HG03439 (cell line): Measurements from ENCODE around the gene TMIGD3.
"Not testable (repeated sequence)": the region's sequence is repeated elsewhere in the genome, so short reads cannot be mapped to it uniquely, and the experiment has no call there.

Experiments used
- ATAC-seq: cut with Tn5 transposase; IDR thresholded peaks from one replicate; pipeline ENCODE4 v1.9.1; 2021; ENCODE audit warnings: mild to moderate bottlenecking, moderate library complexity; ENCODE audit not compliant: unreplicated experiment

TMIGD3 gene

GRCh38 chr1:111503585-111504060 lies at the start of gene TMIGD3, which contains the start of gene ADORA3:
Gene TMIGD3 (minus strand): TSS chr1:111503633. CDS start chr1:111503354, 279 bp downstream.
Gene ADORA3 (minus strand): TSS chr1:111503633. CDS start chr1:111503354, 279 bp downstream.
- ATAC-seq: no peak

DNA sequence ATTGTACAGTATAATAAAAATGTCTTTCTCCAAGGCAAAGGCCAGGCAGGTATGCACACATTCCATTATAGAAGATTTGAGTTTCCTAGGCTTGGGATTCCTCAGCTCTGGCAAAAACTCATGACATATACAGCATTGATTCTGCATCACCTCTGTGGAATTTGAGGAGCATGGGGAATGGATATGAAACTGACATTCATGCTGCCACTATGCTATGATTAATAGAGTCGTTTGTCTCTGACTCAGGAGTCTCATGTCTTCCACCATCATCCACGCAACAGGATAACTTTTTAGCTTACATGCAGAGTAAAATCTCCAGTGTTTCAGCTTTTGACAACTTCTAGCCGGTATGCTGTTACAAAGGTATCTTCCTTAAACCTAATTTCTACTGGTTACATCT lies 49.8 kb upstream of the TMIGD3 start:
- no peak for ATAC-seq

- no peak for ATAC-seq
These were observed 49.2 kb upstream of the TMIGD3 start for GRCh38 chr1:111552587-111552986.

- no peak for ATAC-seq
These were observed 48.4 kb upstream of the TMIGD3 start for GRCh38 chr1:111551623-111552411.

- ATAC-seq: not testable (repeated sequence)
These were observed 44.4 kb upstream of the TMIGD3 start for GRCh38 chr1:111547786-111548185.

DNA sequence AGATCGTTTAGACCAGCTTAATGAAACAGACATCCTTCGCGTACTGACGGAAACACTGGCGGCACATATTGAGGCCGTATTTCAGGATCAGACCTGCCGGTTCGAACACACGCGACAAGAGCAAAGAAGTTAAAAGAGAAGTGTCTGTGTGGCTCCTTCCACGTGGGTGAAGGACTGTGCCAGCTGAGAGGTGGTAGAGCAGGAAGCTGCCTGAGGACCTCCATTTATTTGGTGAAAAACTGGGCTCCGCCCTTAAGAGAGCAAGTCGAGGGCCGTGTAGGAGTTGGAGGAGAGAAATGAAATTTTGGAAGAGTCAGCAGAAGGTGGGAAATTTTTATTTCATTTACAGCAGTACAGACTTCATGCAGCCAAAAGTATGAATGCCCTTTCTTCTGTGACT lies 38.8 kb upstream of the TMIGD3 start:
- no peak for ATAC-seq

- ATAC-seq: no peak
These were observed 38.3 kb upstream of the TMIGD3 start for GRCh38 chr1:111541721-111542120.

GRCh38 chr1:111540928-111541327 lies 37.5 kb upstream of the TMIGD3 start:
- ATAC-seq: no peak

GRCh38 chr1:111538343-111539025 lies 35.1 kb upstream of the TMIGD3 start:
- ATAC-seq: no peak

DNA sequence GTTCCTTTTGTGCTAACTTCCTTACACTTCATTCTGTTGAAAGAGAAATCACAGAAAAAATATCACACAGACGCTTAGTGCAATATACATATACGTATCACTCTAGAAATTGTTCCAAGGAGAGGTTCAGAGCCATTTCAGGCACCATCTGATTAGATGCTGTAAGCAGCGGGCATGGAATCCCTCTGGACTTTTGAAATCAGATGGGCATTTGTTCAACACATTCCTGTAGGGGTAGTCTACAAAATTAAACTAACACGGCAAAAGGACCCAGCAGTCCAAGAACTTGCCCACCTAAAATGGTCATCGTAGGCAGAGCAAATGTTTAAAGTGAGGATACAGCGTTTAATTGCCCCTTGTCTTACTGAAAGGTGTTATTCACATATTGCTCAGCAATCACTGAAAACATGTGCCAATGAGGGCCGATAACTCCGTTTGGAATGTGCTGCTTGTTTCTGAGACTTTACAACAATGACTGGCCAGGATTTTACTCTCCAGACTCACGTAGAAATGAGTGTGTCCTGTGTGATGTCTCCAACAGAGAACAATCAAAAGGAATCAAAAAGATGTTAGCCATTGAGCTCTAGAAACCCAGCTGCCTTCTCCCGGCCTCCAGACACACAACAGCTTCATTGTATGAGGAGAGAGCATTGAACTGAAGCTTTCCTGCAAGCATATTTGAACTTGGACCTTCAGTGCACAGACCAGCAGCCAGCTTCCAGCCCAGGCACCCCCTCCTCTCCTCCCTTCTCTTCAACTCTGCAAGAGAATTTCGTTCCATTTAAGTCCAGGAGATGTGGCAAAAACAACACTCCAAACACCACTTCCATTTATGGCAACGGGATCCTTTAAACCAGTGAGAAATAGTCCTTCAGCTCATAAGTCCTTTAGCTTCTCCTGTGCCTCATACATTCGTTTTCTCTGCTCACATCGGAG lies 32.1 kb upstream of the TMIGD3 start:
- no peak for ATAC-seq

DNA sequence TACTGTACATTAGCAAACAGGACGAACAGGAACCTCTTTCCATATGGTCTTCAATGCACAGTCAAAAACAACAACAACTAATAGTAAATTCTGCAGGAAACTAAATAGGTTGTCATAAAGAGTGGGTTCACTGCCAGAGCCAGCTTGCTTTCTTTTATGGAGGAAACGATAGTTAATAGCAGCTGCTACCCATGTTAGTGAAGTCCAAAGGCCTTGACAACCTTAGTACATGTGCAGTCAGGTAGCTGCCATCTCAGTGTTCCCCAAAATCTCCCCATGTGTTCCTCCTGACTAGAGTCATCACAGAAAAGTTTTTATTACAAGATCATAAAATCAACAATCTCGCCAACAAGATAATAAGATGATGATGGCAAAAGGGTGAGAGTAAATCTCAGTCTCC lies 16.6 kb upstream of the TMIGD3 start:
- no peak for ATAC-seq

DNA sequence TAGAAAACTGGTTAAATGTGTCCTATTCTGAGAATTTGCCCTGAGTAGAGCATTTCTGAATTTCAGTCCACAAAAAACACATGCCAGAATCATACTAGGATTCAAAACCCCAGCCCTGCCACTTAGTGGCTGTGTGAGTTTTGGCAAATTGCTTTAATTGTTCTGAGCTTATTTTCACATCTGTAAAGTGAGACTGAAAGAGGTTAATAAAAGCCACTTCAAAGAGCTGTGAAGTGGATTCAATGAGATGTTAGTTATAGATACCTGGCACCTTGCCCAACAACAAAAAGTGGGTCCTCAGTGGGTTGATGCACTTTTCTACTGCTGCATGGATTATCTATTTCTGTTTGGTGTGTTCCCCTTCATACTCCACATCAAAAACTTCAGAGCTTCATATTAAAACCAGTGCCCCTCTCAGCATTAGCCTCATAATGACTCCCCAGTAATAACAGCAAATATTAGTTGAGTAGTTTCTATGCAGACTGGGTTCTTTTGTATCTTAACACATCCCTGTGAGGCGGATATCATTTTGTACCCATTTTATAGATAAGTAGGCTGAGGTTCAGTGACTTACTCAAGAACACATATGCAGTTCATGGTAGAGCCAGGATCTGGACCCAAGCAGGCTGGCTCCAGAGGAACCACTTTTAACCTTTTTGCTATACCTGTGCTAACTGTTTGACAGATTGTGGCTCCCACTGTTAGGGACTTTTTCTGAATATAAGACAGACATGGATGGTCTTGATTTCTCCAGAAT lies 14.2 kb upstream of the TMIGD3 start:
- ATAC-seq: no peak

DNA sequence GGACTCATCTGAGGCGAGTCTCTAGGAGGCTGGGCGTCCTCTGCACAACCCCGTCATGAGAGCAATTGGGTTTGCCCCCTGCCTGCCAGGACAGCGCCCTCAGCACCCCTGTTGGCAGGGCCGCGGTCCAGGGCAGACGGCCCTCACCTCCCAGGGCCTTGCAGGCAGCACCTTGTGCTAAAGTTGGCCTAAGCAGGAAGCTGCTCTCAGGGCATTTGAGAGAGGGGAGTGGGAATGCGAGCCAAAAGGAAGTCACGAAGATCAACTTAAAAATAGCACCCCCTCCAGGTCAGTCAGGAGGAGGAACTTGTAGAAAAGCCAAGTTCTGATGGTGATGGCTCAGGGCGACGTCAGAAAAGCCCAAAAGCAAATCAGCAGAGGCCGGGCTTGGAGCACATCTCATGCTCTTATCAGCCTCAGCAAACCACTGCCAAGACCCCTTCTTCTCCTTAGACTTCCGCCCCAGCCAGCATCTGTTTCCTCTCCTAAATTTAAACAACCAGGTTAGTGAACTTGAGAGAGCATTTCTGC lies 12.6 kb upstream of the TMIGD3 start:
- ATAC-seq: no peak

DNA sequence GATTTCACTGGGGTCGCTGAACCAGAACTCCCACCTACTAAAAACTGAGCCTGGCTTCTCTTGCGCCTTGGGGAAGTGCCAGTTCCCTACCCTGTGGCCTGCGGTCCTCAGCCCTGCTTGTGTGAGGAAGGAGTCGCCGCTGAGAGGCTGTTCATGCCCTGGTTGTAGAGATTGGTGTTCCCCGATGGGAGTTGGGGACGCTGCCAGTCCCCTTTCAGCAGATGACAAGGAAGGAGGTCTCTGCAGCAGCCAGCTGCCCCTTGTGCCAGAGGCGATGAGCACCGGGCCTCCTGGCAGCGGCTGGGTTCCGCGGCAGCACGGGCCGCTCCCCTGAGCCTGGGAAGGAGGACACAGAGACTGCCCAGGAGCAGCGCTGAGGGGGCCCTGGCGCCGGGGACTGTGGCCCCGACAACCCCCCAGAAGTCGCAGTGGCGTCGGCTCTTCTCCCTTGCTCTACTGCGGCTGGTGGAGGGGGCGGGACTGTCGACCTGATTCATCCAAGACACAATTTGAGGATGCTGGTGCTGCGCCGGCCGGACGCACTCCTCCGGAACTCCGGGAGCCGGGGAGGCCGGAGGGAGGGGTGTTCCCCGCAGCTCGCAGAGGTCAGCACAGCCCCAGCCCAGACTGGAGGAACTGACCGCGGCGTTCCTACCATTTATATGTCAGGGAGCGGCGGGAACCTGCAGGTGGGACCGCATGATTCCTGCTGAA lies 12.0 kb upstream of the TMIGD3 start:
- no peak for ATAC-seq

GRCh38 chr1:111513410-111514020 lies 10.1 kb upstream of the TMIGD3 start:
- ATAC-seq: no peak

GRCh38 chr1:111512931-111513330 lies 9.5 kb upstream of the TMIGD3 start:
- ATAC-seq: no peak

DNA sequence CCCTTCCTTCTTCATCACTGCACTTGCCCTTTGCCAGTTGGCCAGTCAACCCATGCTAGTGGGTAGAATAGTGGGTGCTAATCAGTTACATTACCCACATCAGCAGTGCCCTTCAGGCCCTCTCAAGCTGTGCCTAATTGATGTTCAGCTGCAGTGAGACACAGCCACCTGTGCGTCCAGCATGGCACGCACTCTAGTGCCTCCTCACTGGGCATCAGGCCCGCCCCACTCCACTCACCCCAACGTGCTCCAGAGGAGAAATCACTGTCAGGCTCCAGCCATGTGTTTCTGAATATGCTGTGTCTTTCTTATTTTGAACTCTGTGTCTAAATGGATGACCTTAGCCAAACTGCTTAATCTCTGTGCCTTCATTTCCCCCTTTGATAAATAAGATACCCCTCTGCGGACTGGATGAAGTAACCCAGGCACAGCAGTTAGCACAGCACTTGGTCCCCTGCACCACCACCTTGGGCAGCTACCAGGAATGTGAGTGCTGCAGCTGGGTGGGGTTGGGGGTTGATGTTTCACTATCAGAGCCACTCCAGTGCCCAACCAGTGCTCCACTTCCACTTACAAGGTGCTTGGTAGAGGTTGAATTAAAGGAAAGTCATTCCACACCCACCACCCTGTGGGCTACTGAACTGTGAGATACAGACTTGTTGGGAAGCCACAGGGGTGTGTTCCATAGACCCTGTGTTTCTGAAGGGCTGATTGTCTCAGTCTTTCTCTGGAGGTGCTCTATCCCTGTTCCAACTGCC lies 8.9 kb upstream of the TMIGD3 start:
- no peak for ATAC-seq

GRCh38 chr1:111511370-111511769 lies 7.9 kb upstream of the TMIGD3 start:
- no peak for ATAC-seq
